ENCODE data around the gene PLA2G4F. TPM values are rescaled to one million over a fixed set of nuclear protein-coding genes. Genes with fewer than 3 reads are reported as not detected.

Gene PLA2G4F
- total RNA-seq, 1 donor from 2014 or later: not detected

DNA sequence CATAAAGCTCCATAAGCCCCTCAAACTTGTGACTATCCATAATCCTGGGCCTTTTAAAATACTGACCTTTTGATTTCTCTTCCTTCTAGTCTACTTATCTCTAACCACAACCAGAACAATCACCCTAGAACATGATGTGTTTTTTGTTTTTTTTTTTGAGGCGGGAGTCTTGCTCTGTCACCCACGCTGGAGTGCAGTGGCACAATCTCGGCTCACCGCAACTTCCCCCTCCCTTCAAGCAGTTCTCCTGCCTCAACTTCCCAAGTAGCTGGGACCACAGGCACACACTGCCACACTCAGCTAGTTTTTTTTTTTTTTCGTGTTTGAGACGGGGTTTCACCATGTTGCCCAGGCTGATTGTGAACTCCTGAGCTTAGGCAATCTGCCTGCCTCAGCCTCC lies 26.5 kb upstream of the PLA2G4F start:
- no peak for DNase-seq
- H3K36me3 Mint-ChIP-seq (ENCODE audit: low read depth): peaks cover 72% of the 10 kb centered on the region
- no peaks in the 10 kb centered on the region for H3K9me3 Mint-ChIP-seq
- H3K27me3 Mint-ChIP-seq: no peaks in the 10 kb centered on the region
- H3K4me1 Mint-ChIP-seq: no peaks in the 10 kb centered on the region
- no peak overlapping the region for H3K4me3 Mint-ChIP-seq
- intact Hi-C loops (cut with micrococcal nuclease): no loop called here
- no peak overlapping the region for H3K27ac Mint-ChIP-seq

DNA sequence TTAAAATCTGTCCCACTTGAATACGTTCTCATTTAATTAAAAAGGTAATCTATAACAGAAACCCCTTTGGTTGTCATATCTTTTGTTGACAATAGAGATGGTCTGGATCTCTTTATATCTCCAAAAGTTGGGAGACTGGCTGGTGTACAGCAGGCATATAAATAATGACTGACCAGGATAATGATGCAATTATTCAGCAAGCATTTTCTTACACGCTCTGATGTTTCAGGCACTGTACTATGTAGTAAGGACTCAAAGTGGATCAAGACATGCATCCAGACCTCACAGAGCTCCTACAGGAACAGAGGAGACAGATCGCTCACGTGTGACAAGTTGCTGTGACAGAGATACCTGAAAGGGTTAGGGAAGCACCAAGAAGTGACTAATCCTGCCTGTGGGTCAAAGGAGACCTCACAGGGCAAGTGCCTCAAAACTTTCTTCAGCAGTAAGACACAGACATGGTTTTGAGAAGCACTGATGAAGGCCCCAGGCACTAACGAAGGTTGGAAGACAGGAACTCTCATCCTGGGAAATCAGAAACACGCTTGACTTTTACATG lies 26.0 kb upstream of the PLA2G4F start:
- Mint-ChIP-seq H3K4me1 (no peaks in the 10 kb centered on the region), H3K9me3 (no peaks in the 10 kb centered on the region), H3K27ac (no peak overlapping the region), H3K4me3 (no peak overlapping the region), H3K36me3 (ENCODE audit: low read depth) (peaks cover 71% of the 10 kb centered on the region), H3K27me3 (no peaks in the 10 kb centered on the region)
- DNase-seq: no peak
- intact Hi-C loops (cut with micrococcal nuclease): no loop called here

DNA sequence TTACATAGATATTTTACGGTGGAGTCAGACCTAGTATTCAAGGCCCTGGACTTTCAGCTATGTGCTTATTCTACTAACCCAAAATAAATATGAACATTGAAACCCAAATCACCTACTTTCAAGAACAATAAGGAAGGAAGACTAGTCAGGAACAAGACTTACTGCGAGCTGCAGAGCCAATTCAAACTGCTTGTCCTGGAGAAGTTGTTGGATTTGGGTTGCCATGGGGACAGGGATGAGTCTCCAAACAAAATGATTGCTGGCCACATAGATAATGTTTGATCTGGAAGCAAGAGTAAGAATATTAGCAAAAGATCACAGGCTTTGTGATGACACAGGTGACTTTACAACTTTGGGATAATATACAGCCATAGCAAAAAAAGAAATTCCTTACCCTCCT lies 21.6 kb upstream of the PLA2G4F start:
- no peak overlapping the region for H3K27ac Mint-ChIP-seq
- no peaks in the 10 kb centered on the region for H3K27me3 Mint-ChIP-seq
- no peak for DNase-seq
- H3K36me3 Mint-ChIP-seq (ENCODE audit: low read depth): peaks cover 56% of the 10 kb centered on the region
- no peak overlapping the region for H3K4me3 Mint-ChIP-seq
- no peaks in the 10 kb centered on the region for H3K9me3 Mint-ChIP-seq
- H3K4me1 Mint-ChIP-seq: no peaks in the 10 kb centered on the region
- intact Hi-C loops (cut with micrococcal nuclease): no loop called here

DNA sequence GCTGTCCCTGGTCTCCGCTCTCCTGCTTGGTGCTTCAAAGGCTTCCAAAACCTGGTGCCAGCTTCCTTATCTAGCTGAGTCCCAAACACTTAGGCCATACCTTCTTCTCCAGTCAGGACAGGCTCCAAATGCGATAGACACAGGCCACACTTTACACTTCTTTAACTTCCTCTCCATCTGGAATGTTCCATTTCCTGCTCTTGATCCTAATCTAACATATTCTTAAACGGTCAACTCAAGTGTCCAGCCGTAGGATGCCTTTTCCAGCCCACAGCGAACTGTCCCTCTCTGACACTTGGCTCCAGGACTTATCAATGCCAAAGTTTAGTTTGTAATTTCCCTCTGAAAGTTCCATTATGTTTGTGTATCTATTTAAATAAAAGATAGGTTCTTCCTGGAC lies 19.2 kb upstream of the PLA2G4F start:
- peaks cover 62% of the 10 kb centered on the region for H3K36me3 Mint-ChIP-seq (ENCODE audit: low read depth)
- no peak overlapping the region for H3K27ac Mint-ChIP-seq
- no peaks in the 10 kb centered on the region for H3K27me3 Mint-ChIP-seq
- intact Hi-C loops (cut with micrococcal nuclease): no loop called here
- H3K4me1 Mint-ChIP-seq: peaks cover 13% of the 10 kb centered on the region
- no peaks in the 10 kb centered on the region for H3K9me3 Mint-ChIP-seq
- DNase-seq: no peak
- H3K4me3 Mint-ChIP-seq: no peak overlapping the region

DNA sequence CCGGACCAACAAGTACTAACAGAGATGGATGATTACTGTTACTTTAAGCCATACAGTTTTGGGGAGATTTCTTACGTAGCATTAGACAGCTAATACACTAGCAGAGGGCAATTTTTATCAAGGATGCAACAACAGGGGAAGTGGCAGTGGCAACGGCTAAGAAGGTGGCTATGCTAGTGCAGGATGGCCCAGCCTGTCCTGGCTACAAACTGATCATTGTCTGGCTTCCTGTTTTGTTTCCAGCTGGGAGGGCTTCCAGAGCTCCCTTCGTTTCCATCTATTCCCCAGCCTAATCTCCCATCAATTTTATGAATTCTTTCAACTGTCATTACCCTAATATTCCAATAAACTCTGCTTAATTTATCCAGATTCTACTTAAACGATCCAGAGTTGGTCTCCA lies 16.0 kb upstream of the PLA2G4F start:
- peak overlapping the region; percentile 5 for H3K27ac Mint-ChIP-seq
- intact Hi-C loops (cut with micrococcal nuclease): no loop called here
- H3K27me3 Mint-ChIP-seq: no peaks in the 10 kb centered on the region
- no peaks in the 10 kb centered on the region for H3K9me3 Mint-ChIP-seq
- no peak for DNase-seq
- H3K4me1 Mint-ChIP-seq: peaks cover 13% of the 10 kb centered on the region
- H3K4me3 Mint-ChIP-seq: no peak overlapping the region
- H3K36me3 Mint-ChIP-seq (ENCODE audit: low read depth): peaks cover 57% of the 10 kb centered on the region

DNA sequence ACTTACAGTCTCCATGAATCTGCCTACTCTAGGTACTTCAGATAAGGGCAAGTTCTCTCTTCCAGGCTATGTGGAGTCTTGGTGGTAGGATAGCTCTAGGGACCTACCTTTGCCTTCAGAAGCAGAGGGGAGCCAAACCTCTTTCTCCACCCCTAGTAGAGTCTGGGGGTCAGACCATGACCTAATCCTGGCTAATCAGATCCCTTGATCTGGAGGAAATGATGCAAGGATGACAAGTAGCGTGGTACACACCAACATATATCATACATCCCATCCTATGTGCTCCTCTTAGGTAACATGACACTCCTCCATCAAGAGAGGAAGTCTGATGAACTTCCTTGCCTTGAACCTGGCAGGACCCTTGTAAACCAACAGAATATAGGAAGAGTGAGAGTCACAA lies 15.4 kb upstream of the PLA2G4F start:
- intact Hi-C loops (cut with micrococcal nuclease): no loop called here
- H3K36me3 Mint-ChIP-seq (ENCODE audit: low read depth): peaks cover 60% of the 10 kb centered on the region

DNA sequence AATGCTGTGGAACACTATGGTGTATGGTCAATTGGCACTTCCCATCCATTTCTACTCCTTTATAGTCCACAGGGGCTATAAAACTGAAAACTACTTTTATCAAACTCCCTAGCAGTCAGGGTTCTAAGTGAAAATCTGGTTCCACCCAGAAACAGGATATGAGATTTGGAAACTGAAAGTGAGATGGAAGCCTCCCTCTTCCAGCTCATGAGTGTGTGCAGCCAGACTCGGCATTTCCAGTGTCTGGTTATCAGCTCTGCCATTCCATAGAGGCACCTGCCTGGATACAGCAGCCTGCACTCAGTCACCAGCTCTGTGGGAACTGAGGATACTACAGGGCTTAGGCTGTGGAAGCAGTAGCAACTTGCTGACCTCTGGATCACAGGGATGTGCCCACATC lies 14.7 kb upstream of the PLA2G4F start:
- H3K9me3 Mint-ChIP-seq: no peaks in the 10 kb centered on the region
- DNase-seq: no peak
- H3K27me3 Mint-ChIP-seq: no peaks in the 10 kb centered on the region
- intact Hi-C loops (cut with micrococcal nuclease): no loop called here
- peak overlapping the region; percentile 51 for H3K27ac Mint-ChIP-seq
- H3K36me3 Mint-ChIP-seq (ENCODE audit: low read depth): peaks cover 67% of the 10 kb centered on the region
- peaks cover 13% of the 10 kb centered on the region for H3K4me1 Mint-ChIP-seq
- H3K4me3 Mint-ChIP-seq: no peak overlapping the region

More for the DNA sequence above, 15.4 kb upstream of the PLA2G4F start:
- no peaks in the 10 kb centered on the region for H3K27me3 Mint-ChIP-seq
- H3K4me3 Mint-ChIP-seq: no peak overlapping the region
- peak overlapping the region; percentile 51 for H3K27ac Mint-ChIP-seq
- H3K4me1 Mint-ChIP-seq: peaks cover 13% of the 10 kb centered on the region
- no peaks in the 10 kb centered on the region for H3K9me3 Mint-ChIP-seq
- no peak for DNase-seq

DNA sequence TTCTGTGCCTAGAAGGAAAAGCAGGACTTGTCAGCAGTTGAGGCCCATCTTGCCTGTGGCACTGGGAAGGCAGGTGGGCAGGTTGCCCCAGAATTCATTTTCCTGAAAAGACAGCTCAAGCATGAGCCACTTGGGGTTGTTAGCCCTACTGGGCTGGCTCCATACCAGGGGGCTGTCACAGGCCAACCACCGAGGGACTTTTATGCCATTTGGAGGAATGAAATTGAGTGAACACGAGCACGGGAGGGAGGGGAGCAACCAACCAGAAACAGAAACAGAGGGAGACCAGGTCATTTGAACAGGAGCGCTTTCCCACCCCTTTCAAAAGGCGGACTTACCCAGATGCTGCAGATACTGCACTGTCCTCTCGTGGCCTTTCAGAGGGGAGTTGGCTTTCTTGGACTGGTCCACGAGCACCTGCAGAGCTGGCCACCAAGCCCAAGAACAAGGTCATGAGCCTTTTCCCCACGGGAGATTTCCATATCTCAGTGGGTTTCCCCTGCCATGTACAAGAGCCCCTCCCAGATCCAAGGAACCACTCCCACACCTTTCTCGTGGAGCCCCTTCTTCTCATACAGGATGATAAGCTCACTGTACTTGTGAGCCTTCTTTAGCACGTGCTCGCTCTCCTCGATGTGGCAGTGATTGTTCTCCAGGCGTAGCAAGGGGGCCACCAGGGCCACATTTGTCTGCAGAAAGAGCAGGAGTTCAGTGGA lies 9.9 kb upstream of the PLA2G4F start:
- intact Hi-C loops (cut with micrococcal nuclease): no loop called here
- no peaks in the 10 kb centered on the region for H3K27me3 Mint-ChIP-seq
- H3K4me1 Mint-ChIP-seq: peaks cover 4% of the 10 kb centered on the region
- no peak for DNase-seq
- no peak overlapping the region for H3K27ac Mint-ChIP-seq
- no peak overlapping the region for H3K4me3 Mint-ChIP-seq
- no peaks in the 10 kb centered on the region for H3K9me3 Mint-ChIP-seq
- H3K36me3 Mint-ChIP-seq (ENCODE audit: low read depth): peaks cover 72% of the 10 kb centered on the region

DNA sequence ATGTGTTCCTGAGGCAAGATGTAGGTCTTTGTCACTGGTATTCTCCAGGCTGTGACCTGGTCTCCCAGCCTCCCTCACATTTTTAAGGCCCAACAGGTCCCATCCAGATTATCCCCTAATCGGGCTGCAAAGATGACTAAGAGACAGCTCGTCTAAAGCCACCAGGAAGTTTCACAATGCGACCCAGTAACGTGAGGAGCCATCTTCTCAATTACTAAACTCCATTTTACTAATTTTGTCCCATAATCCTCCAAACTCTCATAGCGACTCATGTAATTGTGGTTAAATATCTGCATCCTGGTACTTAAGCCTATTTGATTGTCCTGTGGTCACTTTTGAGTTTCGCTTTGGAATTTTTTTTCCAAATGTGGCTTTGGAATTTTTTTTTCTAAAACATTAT lies 8.7 kb upstream of the PLA2G4F start:
- no peaks in the 10 kb centered on the region for H3K9me3 Mint-ChIP-seq
- H3K27me3 Mint-ChIP-seq: no peaks in the 10 kb centered on the region
- intact Hi-C loops (cut with micrococcal nuclease): no loop called here
- no peaks in the 10 kb centered on the region for H3K4me1 Mint-ChIP-seq
- H3K27ac Mint-ChIP-seq: no peak overlapping the region
- H3K36me3 Mint-ChIP-seq (ENCODE audit: low read depth): peaks cover 68% of the 10 kb centered on the region
- DNase-seq: no peak
- H3K4me3 Mint-ChIP-seq: no peak overlapping the region

DNA sequence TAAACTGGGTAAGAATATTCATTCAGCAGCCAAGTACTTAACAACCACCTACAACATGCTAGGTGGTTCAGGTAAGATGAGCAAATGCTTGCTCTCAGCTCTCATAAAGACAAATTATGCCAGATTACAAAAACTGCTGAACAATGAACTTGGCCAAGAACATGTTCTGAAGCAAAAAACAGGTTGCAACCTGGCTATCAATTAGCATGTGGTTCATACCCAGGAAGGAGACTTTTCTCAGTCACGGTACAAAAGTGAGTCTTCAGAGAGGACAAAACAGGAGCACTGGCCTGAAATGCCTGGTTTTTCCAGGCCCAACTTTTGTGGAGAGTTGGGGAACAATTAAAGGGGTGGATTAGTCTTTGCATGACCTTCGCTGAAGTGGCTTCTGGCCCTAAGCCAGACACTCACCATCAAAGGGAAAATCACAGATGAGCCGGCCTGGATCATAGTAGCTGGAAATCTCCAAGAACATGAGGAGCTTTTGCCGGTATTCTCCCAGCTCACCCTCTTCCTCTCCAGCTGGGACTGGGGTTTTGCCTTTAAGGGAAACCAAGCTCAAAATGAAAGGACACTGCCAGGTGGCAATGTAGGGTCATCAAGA lies 7.6 kb upstream of the PLA2G4F start:
- no peak overlapping the region for H3K27ac Mint-ChIP-seq
- H3K4me1 Mint-ChIP-seq: no peaks in the 10 kb centered on the region
- intact Hi-C loops (cut with micrococcal nuclease): no loop called here
- peaks cover 65% of the 10 kb centered on the region for H3K36me3 Mint-ChIP-seq (ENCODE audit: low read depth)
- no peak for DNase-seq
- H3K27me3 Mint-ChIP-seq: no peaks in the 10 kb centered on the region
- H3K4me3 Mint-ChIP-seq: no peak overlapping the region
- H3K9me3 Mint-ChIP-seq: no peaks in the 10 kb centered on the region

DNA sequence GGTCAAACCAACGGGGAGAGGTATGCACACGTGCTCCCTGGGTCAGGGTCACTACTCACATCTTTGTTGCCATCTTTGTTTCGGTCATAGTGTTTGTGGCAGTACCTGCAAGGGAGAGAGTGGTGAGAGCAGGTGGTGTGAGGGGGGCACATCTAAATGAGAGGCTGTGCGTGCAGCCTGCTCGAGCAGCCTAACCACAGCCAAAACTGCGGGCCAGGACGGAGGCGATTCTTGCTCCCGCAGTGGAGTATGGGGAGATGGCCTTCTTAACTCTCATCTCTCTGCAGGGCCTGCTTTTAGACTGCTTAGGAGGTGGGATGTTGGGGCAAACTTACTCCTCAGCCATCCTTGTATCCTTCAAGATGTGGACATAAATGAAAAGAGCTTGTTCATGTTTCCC lies 6.9 kb upstream of the PLA2G4F start:
- no peaks in the 10 kb centered on the region for H3K27me3 Mint-ChIP-seq
- peaks cover 2% of the 10 kb centered on the region for H3K4me1 Mint-ChIP-seq
- peaks cover 69% of the 10 kb centered on the region for H3K36me3 Mint-ChIP-seq (ENCODE audit: low read depth)
- intact Hi-C loops (cut with micrococcal nuclease): no loop called here
- H3K9me3 Mint-ChIP-seq: no peaks in the 10 kb centered on the region
- no peak overlapping the region for H3K4me3 Mint-ChIP-seq
- no peak overlapping the region for H3K27ac Mint-ChIP-seq
- no peak for DNase-seq

DNA sequence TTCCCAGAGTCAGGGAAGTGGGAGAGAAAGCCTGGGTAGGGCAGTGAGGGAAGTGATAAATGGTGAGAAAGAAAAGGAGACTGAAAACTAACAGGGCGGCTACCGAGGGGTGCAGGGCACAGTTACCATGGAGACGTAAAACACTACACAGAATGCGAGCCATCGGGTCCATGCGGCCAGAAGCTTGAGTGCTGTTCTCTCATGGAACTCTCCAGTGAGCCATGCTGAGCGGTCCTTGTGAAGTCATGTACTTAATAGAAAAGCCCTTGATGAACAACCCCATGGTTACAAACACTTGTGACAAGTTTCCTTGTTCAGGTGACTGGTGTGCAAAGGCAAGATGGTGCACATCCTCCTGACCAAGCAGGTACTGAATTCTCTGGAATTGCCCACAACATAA lies 3.7 kb upstream of the PLA2G4F start:
- no peaks in the 10 kb centered on the region for H3K27me3 Mint-ChIP-seq
- peaks cover 2% of the 10 kb centered on the region for H3K4me1 Mint-ChIP-seq
- no peaks in the 10 kb centered on the region for H3K9me3 Mint-ChIP-seq
- intact Hi-C loops (cut with micrococcal nuclease): no loop called here
- no peak overlapping the region for H3K4me3 Mint-ChIP-seq
- no peak for DNase-seq
- no peak overlapping the region for H3K27ac Mint-ChIP-seq
- H3K36me3 Mint-ChIP-seq (ENCODE audit: low read depth): peaks cover 41% of the 10 kb centered on the region

DNA sequence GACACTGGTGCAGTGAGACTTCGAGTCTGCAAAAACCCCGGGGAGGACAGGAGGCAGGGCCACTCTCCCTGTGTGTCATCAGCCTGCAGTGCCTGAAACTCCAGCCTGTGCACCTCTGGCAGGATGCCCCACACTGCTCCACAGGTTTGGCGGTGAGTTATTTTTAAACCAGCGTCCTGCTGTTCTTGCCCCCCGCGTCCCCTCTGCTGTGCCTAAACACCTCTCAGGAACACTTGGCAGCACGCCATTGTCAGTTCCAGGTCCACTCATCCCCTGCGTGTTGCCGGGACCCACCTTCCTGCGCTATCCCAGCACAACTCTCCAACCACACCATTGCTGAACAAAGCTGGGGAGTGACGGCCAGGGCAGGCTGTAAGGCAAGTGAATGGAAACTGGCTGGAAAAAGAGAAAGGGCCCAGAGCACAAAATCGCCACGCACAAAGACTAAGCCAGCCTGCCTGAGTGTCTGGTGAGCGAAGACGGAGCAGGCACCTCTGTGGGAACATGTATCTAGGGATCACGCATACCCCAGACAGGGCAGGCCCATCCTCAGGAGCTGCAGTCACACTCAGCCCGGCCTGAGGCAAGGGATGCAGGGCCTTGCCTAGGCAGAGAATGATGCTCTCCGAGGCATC lies 3.1 kb upstream of the PLA2G4F start:
- Mint-ChIP-seq H3K4me3 (no peak overlapping the region), H3K27me3 (no peaks in the 10 kb centered on the region), H3K9me3 (no peaks in the 10 kb centered on the region), H3K4me1 (peaks cover 2% of the 10 kb centered on the region), H3K27ac (no peak overlapping the region), H3K36me3 (ENCODE audit: low read depth) (peaks cover 35% of the 10 kb centered on the region)
- intact Hi-C loops (cut with micrococcal nuclease): no loop called here
- no peak for DNase-seq

DNA sequence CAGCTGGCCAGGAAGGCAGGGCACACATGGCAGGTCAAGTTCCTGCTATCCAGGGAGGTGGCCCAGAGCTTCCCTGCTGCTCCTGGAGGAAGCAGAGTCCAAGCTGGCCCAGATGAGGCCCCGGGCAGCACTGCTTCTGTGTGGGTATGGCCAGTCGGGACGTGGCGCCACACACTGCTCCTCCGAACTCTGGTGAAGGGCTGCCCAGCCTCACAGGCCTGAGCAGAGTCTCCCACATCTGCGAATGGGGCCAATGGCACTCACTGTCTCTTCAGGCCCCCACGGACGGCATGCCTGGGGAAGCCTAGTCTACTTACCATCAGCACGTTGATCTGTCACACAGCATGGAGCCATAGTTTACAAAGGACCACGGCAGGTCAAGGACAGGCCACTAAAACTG lies 2.5 kb upstream of the PLA2G4F start:
- peaks cover 2% of the 10 kb centered on the region for H3K4me1 Mint-ChIP-seq
- DNase-seq: no peak
- peaks cover 32% of the 10 kb centered on the region for H3K36me3 Mint-ChIP-seq (ENCODE audit: low read depth)
- no peaks in the 10 kb centered on the region for H3K27me3 Mint-ChIP-seq
- intact Hi-C loops (cut with micrococcal nuclease): no loop called here
- H3K4me3 Mint-ChIP-seq: no peak overlapping the region
- no peaks in the 10 kb centered on the region for H3K9me3 Mint-ChIP-seq
- no peak overlapping the region for H3K27ac Mint-ChIP-seq

Data from activated CD4-positive, alpha-beta T cell treated with anti-CD3 and anti-CD28 coated beads, Interleukin-2, amount 10 ng/mL, durations not matched to agents 24 days and 14 days (primary cell).